ENCODE results near the gene LRRC45.

LRRC45 gene

GRCh38 chr17:82006468-82007227, 16.5 kb upstream of the LRRC45 start:
- no peak overlapping the region for H3K27ac ChIP-seq
- no peak for DNase-seq (ENCODE audit: low read depth, low spot score)

DNA sequence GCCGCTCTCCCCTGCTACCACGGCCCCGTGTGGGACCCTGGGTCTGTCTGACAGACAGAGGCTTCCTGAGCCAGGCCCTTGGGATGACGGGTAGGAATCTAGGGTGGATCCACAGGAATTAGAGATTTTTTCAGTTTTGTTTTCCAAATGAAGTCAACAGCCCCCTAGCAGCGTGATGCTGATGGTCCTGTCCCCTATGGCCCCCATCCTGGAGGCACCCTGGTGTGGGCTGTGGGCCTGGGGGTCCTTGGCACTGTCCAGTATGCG, 15.9 kb upstream of the LRRC45 start:
- no peak overlapping the region for H3K27ac ChIP-seq

GRCh38 chr17:82007495-82008257, 15.4 kb upstream of the LRRC45 start:
- H3K27ac ChIP-seq, result no peak overlapping the region
- DNase-seq (ENCODE audit: low read depth, low spot score), result no peak

More for the DNA sequence above, 15.9 kb upstream of the LRRC45 start:
- no peak for DNase-seq (ENCODE audit: low read depth, low spot score)

GRCh38 chr17:82008258-82008940, 14.7 kb upstream of the LRRC45 start:
- no peak overlapping the region for H3K27ac ChIP-seq
- no peak for DNase-seq (ENCODE audit: low read depth, low spot score)

GRCh38 chr17:82008941-82009405, 14.1 kb upstream of the LRRC45 start:
- DNase-seq (ENCODE audit: low read depth, low spot score), result no peak

DNA sequence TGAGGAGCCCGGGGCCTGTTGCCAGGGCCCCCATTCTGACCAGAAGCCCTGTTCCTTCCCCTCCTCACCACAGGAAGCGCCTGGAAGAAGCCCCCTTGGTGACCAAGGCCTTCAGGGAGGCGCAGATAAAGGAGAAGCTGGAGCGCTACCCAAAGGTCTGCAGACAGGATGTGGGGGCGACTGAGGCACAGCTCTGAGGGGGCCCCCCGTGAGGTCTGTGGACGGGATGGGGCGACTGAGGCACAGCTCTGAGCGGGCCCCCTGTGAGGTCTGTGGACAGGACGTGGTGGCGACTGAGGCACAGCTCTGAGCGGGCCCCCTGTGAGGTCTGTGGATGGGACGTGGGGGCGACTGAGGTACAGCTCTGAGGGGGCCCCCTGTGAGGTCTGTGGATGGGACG, 13.7 kb upstream of the LRRC45 start:
- H3K27ac ChIP-seq, result no peak overlapping the region
- no peak for DNase-seq (ENCODE audit: low read depth, low spot score)

More at GRCh38 chr17:82008941-82009405, 14.1 kb upstream of the LRRC45 start:
- no peak overlapping the region for H3K27ac ChIP-seq

- no peak overlapping the region for H3K27ac ChIP-seq
- no peak for DNase-seq (ENCODE audit: low read depth, low spot score)
Measured at GRCh38 chr17:82010575-82011525, 12.3 kb upstream of the LRRC45 start.

DNA sequence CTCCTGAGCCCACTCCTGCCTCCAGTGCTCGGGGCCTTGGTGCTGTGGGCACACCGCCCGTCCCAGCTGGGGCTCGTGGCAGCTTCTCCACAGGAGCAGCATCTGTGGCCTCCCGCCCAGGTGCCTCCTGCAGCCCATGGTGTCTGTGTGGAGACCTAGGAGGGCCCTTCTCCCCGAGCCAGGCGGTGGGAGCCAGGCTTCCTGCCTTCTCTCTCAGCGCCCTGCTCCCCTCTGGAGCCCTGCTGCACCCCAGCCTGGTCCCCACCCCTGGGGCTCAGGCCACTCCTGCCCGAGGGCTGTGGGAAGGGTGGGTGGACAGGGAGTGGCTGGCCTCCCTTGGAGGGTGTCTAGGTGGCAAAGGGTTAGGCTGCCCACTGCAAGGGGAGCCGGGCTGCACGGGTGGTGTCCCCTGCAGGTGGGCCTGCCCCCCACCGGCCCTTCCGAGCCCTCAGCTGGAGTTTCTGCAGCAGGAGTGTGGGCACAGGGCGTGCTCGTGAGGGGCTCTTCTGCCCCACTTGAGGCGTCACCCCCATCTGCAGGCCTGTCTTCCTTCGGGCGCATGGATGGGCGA, 11.4 kb upstream of the LRRC45 start:
- DNase-seq (ENCODE audit: low read depth, low spot score), result no peak
- H3K27ac ChIP-seq, result no peak overlapping the region

- H3K27ac ChIP-seq, result no peak overlapping the region
- no peak for DNase-seq (ENCODE audit: low read depth, low spot score)
Measured at GRCh38 chr17:82012261-82012639, 10.9 kb upstream of the LRRC45 start.

- DNase-seq (ENCODE audit: low read depth, low spot score), result no peak
- no peak overlapping the region for H3K27ac ChIP-seq
Measured at GRCh38 chr17:82012640-82013295, 10.3 kb upstream of the LRRC45 start.

- H3K27ac ChIP-seq, result no peak overlapping the region
- no peak for DNase-seq (ENCODE audit: low read depth, low spot score)
Measured at GRCh38 chr17:82013341-82013740, 9.8 kb upstream of the LRRC45 start.

DNA sequence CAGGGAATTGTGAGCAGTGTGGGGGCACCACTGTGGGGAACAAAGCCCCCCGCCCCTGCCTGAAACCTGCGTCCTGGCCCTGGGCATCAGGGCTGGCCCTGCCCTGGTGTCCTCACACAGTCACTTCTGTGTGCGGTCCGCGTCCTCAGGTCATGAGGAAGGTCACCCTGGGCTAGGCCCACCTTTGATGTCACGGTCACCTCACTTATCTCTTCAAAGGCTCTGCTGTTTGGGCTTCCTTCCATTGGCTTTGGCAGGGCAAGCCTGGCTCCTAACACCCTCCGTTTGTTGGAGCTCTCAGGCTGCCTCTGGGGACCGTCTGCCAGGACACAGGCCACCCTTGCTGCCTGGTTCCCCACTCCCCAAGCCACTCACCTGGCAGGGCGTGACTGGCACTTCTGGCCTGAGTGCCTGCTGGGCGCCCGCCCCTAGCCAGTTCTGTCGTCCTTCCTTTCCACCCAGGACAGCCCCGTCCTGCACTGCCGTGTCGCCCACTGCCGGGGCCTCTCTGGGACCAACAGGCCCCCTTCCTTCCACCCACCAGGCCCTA, 9.3 kb upstream of the LRRC45 start:
- DNase-seq (ENCODE audit: low read depth, low spot score), result no peak
- no peak overlapping the region for H3K27ac ChIP-seq

- H3K27ac ChIP-seq, result no peak overlapping the region
- no peak for DNase-seq (ENCODE audit: low read depth, low spot score)
Measured at GRCh38 chr17:82014432-82014831, 8.7 kb upstream of the LRRC45 start.

- H3K27ac ChIP-seq, result no peak overlapping the region
- no peak for DNase-seq (ENCODE audit: low read depth, low spot score)
Measured at GRCh38 chr17:82014971-82015310, 8.2 kb upstream of the LRRC45 start.

DNA sequence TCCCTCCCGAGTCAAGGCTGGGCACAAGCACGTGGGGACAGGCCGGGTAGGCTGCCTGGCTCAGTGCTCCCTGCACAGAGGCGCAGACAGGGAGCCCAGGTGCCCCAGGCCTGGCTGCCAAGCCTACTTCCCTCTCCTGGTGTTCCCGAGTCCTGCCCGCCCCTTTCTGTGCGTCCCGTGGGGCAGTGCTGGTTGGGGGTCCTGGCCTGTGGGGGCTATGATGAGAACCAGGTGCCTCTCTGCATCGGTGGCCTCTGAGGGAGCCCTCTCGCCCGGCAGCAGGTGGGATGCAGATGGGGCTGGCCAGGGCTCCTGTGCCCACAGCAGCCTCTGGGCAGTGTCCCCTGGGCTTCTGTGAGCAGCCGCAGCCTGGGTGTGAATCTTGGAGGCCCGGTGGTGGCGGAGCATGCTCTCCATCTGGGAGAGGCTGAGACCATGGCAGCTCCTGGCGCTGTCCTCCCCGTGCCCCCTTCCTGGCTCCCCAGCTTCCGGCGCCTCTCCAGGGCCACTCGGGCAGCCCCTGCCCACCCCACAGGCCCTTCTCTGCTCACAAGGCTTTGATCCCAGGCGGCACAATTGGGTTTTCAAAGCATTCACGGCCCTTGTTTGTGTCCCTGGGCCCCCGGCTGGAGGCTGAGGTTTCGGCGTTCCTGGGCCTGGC, 7.7 kb upstream of the LRRC45 start:
- no peak for DNase-seq (ENCODE audit: low read depth, low spot score)
- H3K27ac ChIP-seq, result no peak overlapping the region

DNA sequence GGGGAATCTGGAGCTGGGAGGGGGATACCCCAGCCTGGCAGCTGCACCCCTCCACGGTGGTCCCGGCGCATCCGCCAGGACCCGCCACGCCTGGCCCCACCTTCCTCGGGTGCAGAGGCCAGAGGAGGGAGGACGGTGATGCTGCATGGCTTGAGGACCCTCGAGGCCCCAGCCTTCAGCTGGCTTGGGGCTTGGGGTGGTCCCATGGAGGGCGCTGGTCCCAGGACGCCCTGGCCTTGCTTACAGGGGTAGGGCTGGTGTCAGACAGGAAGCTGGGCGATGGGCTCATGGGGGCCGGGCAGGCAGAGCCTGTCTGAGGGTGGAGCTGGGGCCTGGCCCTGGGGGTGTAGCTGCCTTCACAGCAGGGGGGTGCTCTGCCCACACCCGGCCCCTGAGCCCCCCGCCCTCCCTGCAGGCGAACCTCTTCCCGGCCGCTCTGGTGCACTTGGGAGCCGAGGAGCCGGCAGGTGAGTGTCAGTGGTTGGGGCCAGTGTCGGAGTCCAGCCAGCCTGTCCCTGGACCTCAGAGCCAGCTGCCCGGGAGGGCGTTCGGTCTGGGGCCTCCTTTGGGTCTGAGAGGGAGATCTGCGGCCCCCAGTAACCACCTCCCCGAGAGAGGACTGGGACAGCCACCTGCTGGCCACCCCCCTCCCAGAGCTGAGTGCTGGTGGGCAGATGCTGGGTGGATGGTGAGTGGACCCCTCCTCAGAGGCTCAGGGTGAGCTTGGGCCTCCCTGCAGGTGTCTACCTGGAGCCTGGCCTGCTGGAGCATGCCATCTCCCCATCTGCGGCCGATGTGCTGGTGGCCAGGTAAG, 6.8 kb upstream of the LRRC45 start:
- DNase-seq (ENCODE audit: low read depth, low spot score), result no peak
- no peak overlapping the region for H3K27ac ChIP-seq

GRCh38 chr17:82016875-82017459, 6.1 kb upstream of the LRRC45 start:
- no peak overlapping the region for H3K27ac ChIP-seq

More at GRCh38 chr17:82016875-82017459, 6.1 kb upstream of the LRRC45 start:
- no peak for DNase-seq (ENCODE audit: low read depth, low spot score)

All from epithelial cell of prostate (primary cell).